Stimulated activated CD8-positive, alpha-beta memory T cell treated with anti-CD3 and anti-CD28 coated beads, Interleukin-15, amount 100 ng/mL, for 48 hours (primary cell): Measurements from ENCODE around the gene TERB1.

Experiments
- DNase-seq, 2 donors: peaks; one replicate each; pipeline ENCODE4 v3.0.0-alpha.2; 2020; ENCODE audit warnings: low read depth in 2 of 2

TERB1 gene

GRCh38 chr16:66801320-66802105 is at the start of gene TERB1:
TSS of gene TERB1 (minus strand) at chr16:66801584. CDS start at chr16:66796798, 4,786 bp downstream.
- no peak for DNase-seq

- no peak for DNase-seq
These were observed 48.9 kb upstream of the TERB1 start for GRCh38 chr16:66850115-66850815.

GRCh38 chr16:66849549-66849948 is 48.2 kb upstream of the TERB1 start:
- DNase-seq = no peak

- no peak for DNase-seq
These were observed 47.6 kb upstream of the TERB1 start for GRCh38 chr16:66849021-66849420.

- DNase-seq = no peak
These were observed 46.8 kb upstream of the TERB1 start for GRCh38 chr16:66848172-66848571.

- DNase-seq = no peak
These were observed 46.2 kb upstream of the TERB1 start for GRCh38 chr16:66847533-66848067.

GRCh38 chr16:66846831-66847230 is 45.4 kb upstream of the TERB1 start:
- no peak for DNase-seq

- DNase-seq = no peak
These were observed 44.9 kb upstream of the TERB1 start for GRCh38 chr16:66846266-66846665.

GRCh38 chr16:66845791-66846221 is 44.4 kb upstream of the TERB1 start:
- DNase-seq = no peak

- DNase-seq = no peak
These were observed 43.7 kb upstream of the TERB1 start for GRCh38 chr16:66845080-66845410.

- no peak for DNase-seq
These were observed 43.1 kb upstream of the TERB1 start, which contains the start of gene CA7 for GRCh38 chr16:66844342-66845079. TSS of gene CA7 (plus strand) at chr16:66844414. CDS start at chr16:66844488, 74 bp downstream.

- DNase-seq = no peak
These were observed 42.6 kb upstream of the TERB1 start for GRCh38 chr16:66844009-66844341.

GRCh38 chr16:66843191-66843590 is 41.8 kb upstream of the TERB1 start:
- no peak for DNase-seq

- DNase-seq = no peak
These were observed 41.4 kb upstream of the TERB1 start for GRCh38 chr16:66842765-66843164.

GRCh38 chr16:66841366-66841765 is 40.0 kb upstream of the TERB1 start:
- DNase-seq = no peak

- no peak for DNase-seq
These were observed 39.5 kb upstream of the TERB1 start for GRCh38 chr16:66840883-66841282.

GRCh38 chr16:66834746-66835145 is 33.4 kb upstream of the TERB1 start:
- no peak for DNase-seq

- no peak for DNase-seq
These were observed 31.4 kb upstream of the TERB1 start for GRCh38 chr16:66832661-66833305.

- DNase-seq = no peak
These were observed 30.8 kb upstream of the TERB1 start for GRCh38 chr16:66832190-66832589.

- DNase-seq = peak; percentile 82 to 88
These were observed 29.3 kb upstream of the TERB1 start, which contains the start of gene NAE1 for GRCh38 chr16:66830422-66831404. TSS of gene NAE1 (minus strand) at chr16:66830976. CDS start at chr16:66830899, 77 bp downstream.
